Measurements from ENCODE around the gene DHRSX. TPM values are rescaled to one million over a fixed set of nuclear protein-coding genes. Genes with fewer than 3 reads are reported as not detected.
"Not testable (repeated sequence)": the region's sequence is repeated elsewhere in the genome, so short reads cannot be mapped to it uniquely, and the experiment has no call there.

The DHRSX gene
- polyA plus RNA-seq, 3 donors from 2014 or later, result 20.0 to 36.4 (median 23.2) TPM

- Mint-ChIP-seq H3K27ac (peak overlapping the region in 1 of 6 donors; percentile 17), H3K36me3 (peaks cover 30 to 57% (median 42%) of the 10 kb centered on the region in 3 donors), H3K27me3 (ENCODE audit: low read depth in 3 of 3) (peaks cover 0 to 3% (median 0%) of the 10 kb centered on the region in 3 donors), H3K4me1 (peaks cover 3 to 9% of the 10 kb centered on the region in 2 donors), H3K4me3 (no peak overlapping the region), H3K9me3 (peaks cover 0 to 4% (median 0%) of the 10 kb centered on the region in 6 donors)
- DNase-seq, result no peak
Measured at GRCh38 chrX:2424317-2424716, 76.5 kb downstream of the DHRSX start.

GRCh38 chrX:2423899-2424298 lies 76.9 kb downstream of the DHRSX start:
- Mint-ChIP-seq H3K27me3 (ENCODE audit: low read depth in 3 of 3) (peaks cover 0 to 3% (median 0%) of the 10 kb centered on the region in 3 donors), H3K9me3 (peaks cover 0 to 4% (median 0%) of the 10 kb centered on the region in 6 donors), H3K36me3 (peaks cover 30 to 56% (median 42%) of the 10 kb centered on the region in 3 donors), H3K4me1 (peaks cover 3 to 9% of the 10 kb centered on the region in 2 donors), H3K27ac (peak overlapping the region in 2 of 6 donors; percentile 17 to 30), H3K4me3 (no peak overlapping the region)
- no peak for DNase-seq

- H3K9me3 Mint-ChIP-seq, result peaks cover 0 to 4% (median 0%) of the 10 kb centered on the region in 6 donors
Measured at GRCh38 chrX:2423282-2423681, 77.5 kb downstream of the DHRSX start.

GRCh38 chrX:2419418-2419817 lies 81.4 kb downstream of the DHRSX start:
- H3K4me1 Mint-ChIP-seq; DNase-seq; H3K4me3 Mint-ChIP-seq; H3K27me3 Mint-ChIP-seq (ENCODE audit: low read depth in 3 of 3); H3K27ac Mint-ChIP-seq; H3K9me3 Mint-ChIP-seq: not testable (repeated sequence)
- peaks cover 16 to 29% (median 20%) of the 10 kb centered on the region in 3 donors for H3K36me3 Mint-ChIP-seq

More at GRCh38 chrX:2423282-2423681, 77.5 kb downstream of the DHRSX start:
- Mint-ChIP-seq H3K27me3 (ENCODE audit: low read depth in 3 of 3) (peaks cover 0 to 3% (median 0%) of the 10 kb centered on the region in 3 donors), H3K4me3 (no peak overlapping the region), H3K27ac (no peak overlapping the region), H3K4me1 (peaks cover 3 to 9% of the 10 kb centered on the region in 2 donors), H3K36me3 (peaks cover 27 to 53% (median 40%) of the 10 kb centered on the region in 3 donors)
- no peak for DNase-seq

- H3K9me3 Mint-ChIP-seq, result no peaks in the 10 kb centered on the region
Measured at GRCh38 chrX:2418000-2418399, 82.8 kb downstream of the DHRSX start.

GRCh38 chrX:2416851-2417604 lies 83.7 kb downstream of the DHRSX start:
- Mint-ChIP-seq H3K4me1 (no peaks in the 10 kb centered on the region), H3K9me3 (no peaks in the 10 kb centered on the region), H3K27ac (no peak overlapping the region), H3K4me3 (no peak overlapping the region), H3K27me3 (ENCODE audit: low read depth in 3 of 3) (no peaks in the 10 kb centered on the region), H3K36me3 (peaks cover 7 to 15% (median 13%) of the 10 kb centered on the region in 3 donors)
- DNase-seq, result no peak

More at GRCh38 chrX:2418000-2418399, 82.8 kb downstream of the DHRSX start:
- no peaks in the 10 kb centered on the region for H3K27me3 Mint-ChIP-seq (ENCODE audit: low read depth in 3 of 3)
- no peak for DNase-seq
- H3K4me3 Mint-ChIP-seq, result no peak overlapping the region
- H3K36me3 Mint-ChIP-seq, result peaks cover 9 to 19% (median 14%) of the 10 kb centered on the region in 3 donors
- no peak overlapping the region for H3K27ac Mint-ChIP-seq
- no peaks in the 10 kb centered on the region for H3K4me1 Mint-ChIP-seq

GRCh38 chrX:2414384-2414783 lies 86.4 kb downstream of the DHRSX start:
- Mint-ChIP-seq H3K9me3 (no peaks in the 10 kb centered on the region), H3K4me3 (no peak overlapping the region)

GRCh38 chrX:2413969-2414368 lies 86.8 kb downstream of the DHRSX start:
- no peaks in the 10 kb centered on the region for H3K36me3 Mint-ChIP-seq
- H3K9me3 Mint-ChIP-seq, result no peaks in the 10 kb centered on the region
- H3K27me3 Mint-ChIP-seq (ENCODE audit: low read depth in 3 of 3), result no peaks in the 10 kb centered on the region
- no peaks in the 10 kb centered on the region for H3K4me1 Mint-ChIP-seq
- no peak overlapping the region for H3K4me3 Mint-ChIP-seq
- no peak overlapping the region for H3K27ac Mint-ChIP-seq
- no peak for DNase-seq

More at GRCh38 chrX:2414384-2414783, 86.4 kb downstream of the DHRSX start:
- Mint-ChIP-seq H3K4me1 (no peaks in the 10 kb centered on the region), H3K27ac (no peak overlapping the region), H3K27me3 (ENCODE audit: low read depth in 3 of 3) (no peaks in the 10 kb centered on the region), H3K36me3 (no peaks in the 10 kb centered on the region)
- DNase-seq, result no peak

- Mint-ChIP-seq H3K4me3 (no peak overlapping the region), H3K4me1 (no peaks in the 10 kb centered on the region), H3K36me3 (peaks cover 9 to 16% (median 9%) of the 10 kb centered on the region in 3 donors), H3K27ac (no peak overlapping the region), H3K27me3 (ENCODE audit: low read depth in 3 of 3) (no peaks in the 10 kb centered on the region), H3K9me3 (peaks cover 0 to 1% (median 0%) of the 10 kb centered on the region in 6 donors)
- DNase-seq, result no peak
Measured at GRCh38 chrX:2412131-2412530, 88.6 kb downstream of the DHRSX start.

GRCh38 chrX:2410279-2411020 lies 90.3 kb downstream of the DHRSX start:
- no peak for DNase-seq
- no peak overlapping the region for H3K27ac Mint-ChIP-seq

GRCh38 chrX:2409796-2410195 lies 91.0 kb downstream of the DHRSX start:
- Mint-ChIP-seq H3K4me3 (no peak overlapping the region), H3K27me3 (ENCODE audit: low read depth in 3 of 3) (no peaks in the 10 kb centered on the region), H3K4me1 (no peaks in the 10 kb centered on the region), H3K9me3 (peaks cover 0 to 8% (median 0%) of the 10 kb centered on the region in 6 donors), H3K27ac (no peak overlapping the region), H3K36me3 (peaks cover 16 to 24% (median 18%) of the 10 kb centered on the region in 3 donors)
- no peak for DNase-seq

More at GRCh38 chrX:2410279-2411020, 90.3 kb downstream of the DHRSX start:
- H3K4me3 Mint-ChIP-seq, result no peak overlapping the region
- H3K9me3 Mint-ChIP-seq, result peaks cover 0 to 8% (median 0%) of the 10 kb centered on the region in 6 donors
- H3K27me3 Mint-ChIP-seq (ENCODE audit: low read depth in 3 of 3), result no peaks in the 10 kb centered on the region
- no peaks in the 10 kb centered on the region for H3K4me1 Mint-ChIP-seq
- peaks cover 16 to 24% (median 17%) of the 10 kb centered on the region in 3 donors for H3K36me3 Mint-ChIP-seq

- Mint-ChIP-seq H3K4me3 (no peak overlapping the region), H3K36me3 (peaks cover 16 to 24% (median 20%) of the 10 kb centered on the region in 3 donors), H3K9me3 (peaks cover 0 to 8% (median 0%) of the 10 kb centered on the region in 6 donors), H3K27ac (no peak overlapping the region), H3K4me1 (no peaks in the 10 kb centered on the region), H3K27me3 (ENCODE audit: low read depth in 3 of 3) (no peaks in the 10 kb centered on the region)
- no peak for DNase-seq
Measured at GRCh38 chrX:2408856-2409255, 91.9 kb downstream of the DHRSX start.

GRCh38 chrX:2406891-2407518 lies 93.8 kb downstream of the DHRSX start:
- peaks cover 17 to 29% (median 21%) of the 10 kb centered on the region in 3 donors for H3K36me3 Mint-ChIP-seq
- no peaks in the 10 kb centered on the region for H3K27me3 Mint-ChIP-seq (ENCODE audit: low read depth in 3 of 3)
- H3K4me1 Mint-ChIP-seq, result no peaks in the 10 kb centered on the region
- peaks cover 0 to 8% (median 0%) of the 10 kb centered on the region in 6 donors for H3K9me3 Mint-ChIP-seq
- no peak overlapping the region for H3K27ac Mint-ChIP-seq
- no peak for DNase-seq
- no peak overlapping the region for H3K4me3 Mint-ChIP-seq

All from immature natural killer cell (primary cell).